Measurements from ENCODE around the gene S100A10. TPM values are rescaled to one million over a fixed set of nuclear protein-coding genes. Genes with fewer than 3 reads are reported as not detected.

The S100A10 gene
- total RNA-seq, 2 experiments from 2014 or later = 159 to 170 TPM

DNA sequence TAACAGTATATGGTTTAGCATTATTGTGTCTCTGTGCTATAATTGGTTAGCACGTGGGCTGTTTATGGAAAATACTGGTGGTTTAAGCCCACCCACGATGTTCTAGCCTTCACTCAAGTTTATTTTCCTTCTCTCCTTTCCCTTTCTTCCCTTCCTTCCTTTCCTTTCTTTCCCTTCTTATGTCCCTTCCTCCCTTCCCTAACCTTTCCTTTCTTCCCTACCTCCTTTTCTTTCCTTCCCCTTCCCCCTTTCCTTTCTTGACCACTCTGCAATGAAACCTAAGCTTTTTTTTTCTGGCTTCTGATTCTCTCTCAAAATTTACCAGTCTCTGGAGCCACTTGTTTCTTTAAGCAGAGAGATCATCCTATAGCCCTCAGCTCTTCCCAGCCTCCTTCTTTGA is 13.4 kb upstream of the S100A10 start:
- Mint-ChIP-seq H3K9me3 (no peaks in the 10 kb centered on the region), H3K27me3 (ENCODE audit: low read depth) (peaks cover 3% of the 10 kb centered on the region), H3K27ac (no peak overlapping the region), H3K4me3 (no peak overlapping the region), H3K36me3 (ENCODE audit: low read depth) (no peaks in the 10 kb centered on the region), H3K4me1 (ENCODE audit: low read depth) (no peaks in the 10 kb centered on the region)
- no peak for DNase-seq
- intact Hi-C loops (cut with micrococcal nuclease) = no loop called here
- CTCF ChIA-PET = interaction anchor here (0.7 to 1.1 kb wide), 2 partner anchors 39 to 55 kb away, joined by 3 to 4 read pairs; no protein-coding TSS in a partner anchor

- H3K27me3 Mint-ChIP-seq (ENCODE audit: low read depth) = peaks cover 2% of the 10 kb centered on the region
- no peaks in the 10 kb centered on the region for H3K36me3 Mint-ChIP-seq (ENCODE audit: low read depth)
- CTCF ChIA-PET = interaction anchor here (0.9 to 8.2 kb wide), 5 partner anchors 8 to 72 kb away, joined by 3 to 206 read pairs (median 5); no protein-coding TSS in a partner anchor
- DNase-seq = no peak
- intact Hi-C loops (cut with micrococcal nuclease) = no loop called here
- no peak overlapping the region for H3K27ac Mint-ChIP-seq
- no peak overlapping the region for H3K4me3 Mint-ChIP-seq
- no peaks in the 10 kb centered on the region for H3K9me3 Mint-ChIP-seq
- H3K4me1 Mint-ChIP-seq (ENCODE audit: low read depth) = peaks cover 1% of the 10 kb centered on the region
These were observed 11.8 kb upstream of the S100A10 start for GRCh38 chr1:152005360-152005912.

DNA sequence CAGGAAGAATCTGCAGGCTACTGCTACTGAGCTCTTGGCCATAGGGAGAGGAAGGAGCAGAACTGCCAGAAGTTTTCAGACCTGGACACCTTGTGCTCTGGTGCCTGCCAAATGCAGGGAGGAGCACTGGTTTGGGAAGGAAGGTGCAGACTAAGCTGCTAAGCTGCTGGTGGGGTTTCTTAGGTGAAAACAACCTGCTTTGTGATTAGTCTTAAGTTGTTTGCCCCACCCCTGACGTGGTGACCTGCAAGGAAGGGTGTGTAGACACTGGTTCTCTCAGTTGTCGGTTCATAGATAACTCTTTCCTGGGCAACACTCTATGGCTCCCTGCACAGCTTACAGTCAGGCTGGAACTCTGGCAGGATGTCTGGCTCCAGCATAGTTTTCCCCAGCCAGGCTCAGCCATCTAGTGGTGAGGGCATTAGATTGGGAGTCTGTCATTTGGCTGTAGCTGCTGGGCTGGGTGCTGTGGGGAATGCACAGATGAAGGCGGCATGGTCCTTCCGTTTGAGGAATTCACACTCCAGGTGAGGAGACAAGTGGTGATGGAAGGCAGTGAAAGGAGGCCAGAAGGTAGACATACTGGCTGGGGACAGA is 10.3 kb upstream of the S100A10 start:
- no peak overlapping the region for H3K27ac Mint-ChIP-seq
- CTCF ChIA-PET = interaction anchor here (0.9 to 11.0 kb wide), 12 partner anchors 10 to 167 kb away, joined by 3 to 233 read pairs (median 6); no protein-coding TSS in a partner anchor

DNA sequence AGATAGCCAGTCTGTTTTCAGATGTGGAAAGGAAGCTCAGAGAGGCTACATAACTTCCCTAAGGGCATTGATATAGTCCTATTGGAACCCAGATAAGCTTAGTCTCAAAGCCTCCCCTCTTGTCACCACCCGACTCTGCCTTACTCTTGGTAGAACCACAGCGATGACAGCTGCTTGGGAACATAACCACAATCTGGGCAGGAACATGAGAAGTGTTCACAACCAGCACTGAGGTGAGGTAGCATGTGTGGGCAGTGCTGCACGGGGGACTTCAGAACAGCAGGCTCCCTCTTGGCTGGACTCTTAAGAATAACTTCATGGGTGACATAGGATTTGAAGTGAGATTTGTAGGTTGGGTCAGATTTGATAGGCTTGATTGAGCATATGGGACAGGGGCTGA is 9.3 kb upstream of the S100A10 start:
- no peak for DNase-seq
- H3K27me3 Mint-ChIP-seq (ENCODE audit: low read depth) = peaks cover 2% of the 10 kb centered on the region
- intact Hi-C loops (cut with micrococcal nuclease) = no loop called here
- no peak overlapping the region for H3K4me3 Mint-ChIP-seq
- peaks cover 1% of the 10 kb centered on the region for H3K4me1 Mint-ChIP-seq (ENCODE audit: low read depth)
- H3K9me3 Mint-ChIP-seq = no peaks in the 10 kb centered on the region
- H3K36me3 Mint-ChIP-seq (ENCODE audit: low read depth) = no peaks in the 10 kb centered on the region
- no peak overlapping the region for H3K27ac Mint-ChIP-seq
- CTCF ChIA-PET = interaction anchor here (0.6 to 11.0 kb wide), 18 partner anchors 7 to 456 kb away, joined by 3 to 233 read pairs (median 4); no protein-coding TSS in a partner anchor

More for the DNA sequence above, 10.3 kb upstream of the S100A10 start:
- DNase-seq = no peak
- H3K9me3 Mint-ChIP-seq = no peaks in the 10 kb centered on the region
- peaks cover 2% of the 10 kb centered on the region for H3K27me3 Mint-ChIP-seq (ENCODE audit: low read depth)
- no peaks in the 10 kb centered on the region for H3K36me3 Mint-ChIP-seq (ENCODE audit: low read depth)
- H3K4me1 Mint-ChIP-seq (ENCODE audit: low read depth) = peaks cover 1% of the 10 kb centered on the region
- intact Hi-C loops (cut with micrococcal nuclease) = no loop called here
- H3K4me3 Mint-ChIP-seq = no peak overlapping the region

DNA sequence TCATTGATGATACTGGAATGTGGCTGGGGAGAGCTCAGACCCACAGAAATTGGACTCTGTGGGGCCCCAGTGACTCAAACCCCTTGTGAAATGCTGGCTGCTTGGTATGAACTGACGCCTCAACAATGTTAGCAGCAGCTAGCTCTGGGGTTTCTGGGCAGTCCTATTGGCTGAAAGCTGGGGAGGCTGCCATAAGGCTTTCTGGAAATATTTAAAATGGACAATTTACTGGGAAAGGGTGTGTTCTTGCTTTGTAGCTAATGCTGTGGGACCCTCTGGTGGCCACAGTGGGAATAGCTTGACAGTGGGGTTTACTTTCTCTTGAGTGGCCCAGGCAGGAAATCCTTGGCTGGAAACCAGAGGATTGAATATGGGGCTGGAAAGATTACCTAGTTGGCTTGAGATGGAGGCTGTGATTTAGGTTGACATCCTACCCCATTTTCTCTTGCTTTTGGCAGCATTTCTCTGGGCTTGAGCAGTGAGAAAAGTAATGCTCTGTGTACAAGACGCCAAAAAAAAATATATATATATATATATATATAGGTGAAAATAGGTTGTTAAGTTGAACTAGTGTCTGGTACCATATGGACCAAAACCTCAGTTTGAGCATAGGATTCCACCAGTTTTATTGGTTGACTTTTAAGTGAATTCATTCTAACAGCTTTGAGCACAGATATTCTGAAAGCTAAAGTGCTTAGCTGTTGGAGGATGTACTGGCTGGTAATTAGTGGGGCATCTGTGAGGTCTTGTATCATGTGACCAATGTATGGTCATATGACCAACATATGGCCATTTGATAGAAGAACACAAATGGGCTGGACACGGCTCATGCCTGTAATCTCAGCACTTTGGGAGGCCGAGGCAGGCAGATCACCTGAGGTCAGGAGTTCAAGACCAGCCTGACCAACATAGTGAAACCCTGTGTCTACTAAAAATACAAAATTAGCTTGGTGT is 8.2 kb upstream of the S100A10 start:
- no peaks in the 10 kb centered on the region for H3K36me3 Mint-ChIP-seq (ENCODE audit: low read depth)
- peak; percentile 89 for DNase-seq
- CTCF ChIA-PET = interaction anchor here (0.5 to 11.0 kb wide), 38 partner anchors 8 to 1049 kb away, joined by 3 to 233 read pairs (median 5); no protein-coding TSS in a partner anchor
- no peak overlapping the region for H3K27ac Mint-ChIP-seq
- peaks cover 1% of the 10 kb centered on the region for H3K4me1 Mint-ChIP-seq (ENCODE audit: low read depth)
- intact Hi-C loops (cut with micrococcal nuclease) = no loop called here
- no peak overlapping the region for H3K4me3 Mint-ChIP-seq
- peaks cover 2% of the 10 kb centered on the region for H3K27me3 Mint-ChIP-seq (ENCODE audit: low read depth)
- H3K9me3 Mint-ChIP-seq = no peaks in the 10 kb centered on the region

DNA sequence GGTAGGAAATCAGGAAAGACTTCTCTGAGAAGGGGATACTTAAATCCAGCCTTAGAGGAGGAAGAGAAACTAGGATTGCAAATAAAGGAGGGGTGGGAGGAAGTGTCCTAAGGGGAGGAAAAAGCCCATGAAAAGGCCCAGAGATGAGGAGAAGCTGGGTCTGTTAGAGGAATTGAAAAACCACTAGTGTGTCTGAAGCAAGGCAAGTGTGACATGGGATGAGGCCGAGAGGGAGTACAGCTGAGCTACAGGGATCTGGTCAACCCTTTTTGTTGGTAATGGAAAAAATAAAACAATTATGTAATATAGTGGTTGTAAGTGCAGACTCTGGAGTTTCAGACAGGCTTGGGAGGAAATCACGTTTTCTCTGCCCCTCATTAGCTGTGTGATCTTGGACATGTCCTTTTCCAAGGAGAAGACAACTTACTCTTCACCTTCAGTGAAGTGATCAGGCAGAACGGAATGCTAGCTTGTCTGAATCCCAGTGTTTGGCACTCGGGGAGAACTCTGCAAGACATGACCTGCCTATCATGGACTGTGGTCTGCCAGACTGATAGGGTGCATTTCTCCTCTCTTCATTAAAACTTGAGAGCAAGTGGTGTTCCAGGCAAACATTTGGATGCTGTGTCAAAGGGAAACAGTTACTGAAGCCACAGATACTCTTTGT is 7.4 kb upstream of the S100A10 start:
- H3K27ac Mint-ChIP-seq = no peak overlapping the region
- no peak overlapping the region for H3K4me3 Mint-ChIP-seq
- H3K9me3 Mint-ChIP-seq = no peaks in the 10 kb centered on the region
- intact Hi-C loops (cut with micrococcal nuclease) = no loop called here
- DNase-seq = no peak
- peaks cover 1% of the 10 kb centered on the region for H3K4me1 Mint-ChIP-seq (ENCODE audit: low read depth)
- H3K36me3 Mint-ChIP-seq (ENCODE audit: low read depth) = no peaks in the 10 kb centered on the region
- peaks cover 2% of the 10 kb centered on the region for H3K27me3 Mint-ChIP-seq (ENCODE audit: low read depth)
- CTCF ChIA-PET = interaction anchor here (0.5 to 11.0 kb wide), 34 partner anchors 9 to 184 kb away, joined by 3 to 233 read pairs (median 6); partner anchors contain the start of gene THEM4

DNA sequence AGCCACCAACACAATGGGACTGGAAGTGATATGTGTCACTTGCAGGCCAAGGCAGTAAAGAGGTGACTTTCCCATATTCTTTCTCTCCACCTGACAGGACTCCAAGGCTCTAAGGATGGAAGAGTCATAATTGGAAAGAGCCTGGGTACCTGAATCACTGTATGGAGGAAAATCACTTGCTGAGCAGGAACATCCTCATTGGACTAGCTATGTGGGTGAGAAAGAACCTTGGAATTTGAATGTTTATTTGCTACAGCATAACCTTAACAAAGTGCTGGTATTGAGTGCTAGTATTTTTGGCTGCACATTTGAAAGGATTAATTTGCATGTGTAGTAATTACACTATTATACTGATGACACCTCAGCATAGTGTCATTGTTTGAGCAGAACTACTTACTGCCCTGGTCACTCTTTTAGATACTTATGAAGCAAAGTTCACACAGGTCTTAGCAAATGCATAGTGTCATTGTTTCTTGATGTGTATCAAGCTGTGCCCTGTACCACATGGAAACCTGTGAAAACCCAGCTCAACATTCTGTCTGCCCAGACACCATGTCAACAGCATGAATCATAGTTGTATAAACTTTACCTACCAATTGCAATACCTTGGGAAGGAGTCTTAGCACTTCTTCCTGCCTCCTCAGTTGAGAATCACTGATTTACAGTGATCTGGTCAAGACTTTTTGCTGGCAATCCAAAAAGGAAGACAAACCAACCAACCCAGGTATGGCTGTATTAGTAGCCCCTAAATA is 5.1 kb upstream of the S100A10 start:
- intact Hi-C loops (cut with micrococcal nuclease) = no loop called here
- H3K27me3 Mint-ChIP-seq (ENCODE audit: low read depth) = no peaks in the 10 kb centered on the region
- H3K9me3 Mint-ChIP-seq = no peaks in the 10 kb centered on the region
- CTCF ChIA-PET = interaction anchor here (0.5 to 11.0 kb wide), 15 partner anchors 10 to 419 kb away, joined by 3 to 233 read pairs (median 5); no protein-coding TSS in a partner anchor
- H3K4me3 Mint-ChIP-seq = no peak overlapping the region
- no peak for DNase-seq
- peaks cover 8% of the 10 kb centered on the region for H3K4me1 Mint-ChIP-seq (ENCODE audit: low read depth)
- H3K36me3 Mint-ChIP-seq (ENCODE audit: low read depth) = no peaks in the 10 kb centered on the region
- no peak overlapping the region for H3K27ac Mint-ChIP-seq

DNA sequence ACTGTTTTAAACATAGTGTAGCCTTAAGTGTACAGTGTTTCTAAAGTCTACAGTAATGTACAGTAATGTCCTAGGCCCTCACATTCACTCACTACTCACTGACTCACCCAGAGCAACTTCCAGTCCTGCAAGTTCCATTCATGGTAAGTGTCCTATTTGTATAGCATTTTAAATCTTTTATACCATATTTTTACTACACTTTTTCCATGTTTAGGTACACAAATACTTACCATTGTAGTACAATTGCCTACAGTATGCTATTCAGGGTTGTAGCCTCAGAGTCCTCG is 3.6 kb upstream of the S100A10 start:
- peaks cover 16% of the 10 kb centered on the region for H3K4me1 Mint-ChIP-seq (ENCODE audit: low read depth)
- intact Hi-C loops (cut with micrococcal nuclease) = loop anchor here (1.0 kb wide), 3 partner anchors 29 to 108 kb away; no protein-coding TSS in a partner anchor
- H3K27me3 Mint-ChIP-seq (ENCODE audit: low read depth) = no peaks in the 10 kb centered on the region
- H3K27ac Mint-ChIP-seq = no peak overlapping the region
- no peak overlapping the region for H3K4me3 Mint-ChIP-seq
- CTCF ChIA-PET = interaction anchor here (1.5 to 11.0 kb wide), 3 partner anchors 28 to 63 kb away, joined by 5 to 233 read pairs (median 206); no protein-coding TSS in a partner anchor
- H3K36me3 Mint-ChIP-seq (ENCODE audit: low read depth) = no peaks in the 10 kb centered on the region
- DNase-seq = no peak
- no peaks in the 10 kb centered on the region for H3K9me3 Mint-ChIP-seq

GRCh38 chr1:151995774-151996173 is 2.1 kb upstream of the S100A10 start:
- Mint-ChIP-seq H3K4me3 (no peak overlapping the region), H3K9me3 (no peaks in the 10 kb centered on the region), H3K27me3 (ENCODE audit: low read depth) (no peaks in the 10 kb centered on the region), H3K36me3 (ENCODE audit: low read depth) (peaks cover 1% of the 10 kb centered on the region), H3K27ac (no peak overlapping the region), H3K4me1 (ENCODE audit: low read depth) (peaks cover 27% of the 10 kb centered on the region)
- CTCF ChIA-PET = interaction anchor here (0.6 to 11.0 kb wide), 11 partner anchors 8 to 1700 kb away, joined by 3 to 233 read pairs (median 4); no protein-coding TSS in a partner anchor
- intact Hi-C loops (cut with micrococcal nuclease) = no loop called here
- no peak for DNase-seq

- peaks cover 33% of the 10 kb centered on the region for H3K4me1 Mint-ChIP-seq (ENCODE audit: low read depth)
- H3K36me3 Mint-ChIP-seq (ENCODE audit: low read depth) = peaks cover 1% of the 10 kb centered on the region
- CTCF ChIA-PET = interaction anchor here (1.1 to 11.0 kb wide), 3 partner anchors 11 to 60 kb away, joined by 3 to 233 read pairs (median 63); no protein-coding TSS in a partner anchor
- DNase-seq = no peak
- H3K27me3 Mint-ChIP-seq (ENCODE audit: low read depth) = no peaks in the 10 kb centered on the region
- no peak overlapping the region for H3K27ac Mint-ChIP-seq
- intact Hi-C loops (cut with micrococcal nuclease) = no loop called here
- no peaks in the 10 kb centered on the region for H3K9me3 Mint-ChIP-seq
- no peak overlapping the region for H3K4me3 Mint-ChIP-seq
These were observed 1.3 kb upstream of the S100A10 start for GRCh38 chr1:151994956-151995355.

DNA sequence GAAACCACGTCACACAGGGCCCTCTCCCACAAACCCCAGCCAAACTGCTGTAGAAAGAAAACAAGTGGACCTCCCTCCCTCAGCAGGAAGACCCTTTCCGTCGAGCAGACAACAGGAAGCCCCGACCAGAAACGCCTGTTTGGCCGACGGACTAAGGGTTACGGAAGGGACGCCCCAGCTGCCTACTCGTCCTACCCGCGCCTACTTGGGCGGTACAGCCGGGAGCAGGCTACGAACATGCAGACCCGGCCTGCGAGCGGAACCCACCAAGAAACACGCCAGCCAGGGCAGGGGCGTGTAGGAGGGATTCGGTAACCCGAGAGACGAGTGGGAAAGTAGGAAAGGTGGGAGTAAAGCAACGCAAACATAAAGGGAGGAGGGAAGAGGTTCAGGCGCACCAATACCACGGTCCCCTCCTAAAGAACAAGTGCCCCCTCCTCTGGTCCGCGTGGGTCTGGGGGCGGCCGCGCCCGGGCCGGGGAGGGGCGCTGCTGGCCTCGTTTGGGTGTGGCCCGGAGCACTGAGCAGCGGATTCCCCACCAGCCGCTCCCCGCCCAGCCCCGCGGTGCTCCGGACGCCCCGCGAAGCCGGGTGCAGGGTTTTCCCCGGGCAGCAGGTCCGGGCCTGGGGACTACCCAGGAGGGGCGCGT is 450 bp downstream of the S100A10 start:
- Mint-ChIP-seq H3K27me3 (ENCODE audit: low read depth) (no peaks in the 10 kb centered on the region), H3K36me3 (ENCODE audit: low read depth) (peaks cover 1% of the 10 kb centered on the region), H3K4me3 (peak overlapping the region; percentile 94), H3K27ac (peak overlapping the region; percentile 92), H3K4me1 (ENCODE audit: low read depth) (peaks cover 50% of the 10 kb centered on the region), H3K9me3 (no peaks in the 10 kb centered on the region)
- DNase-seq = peak; percentile 38
- intact Hi-C loops (cut with micrococcal nuclease) = loop anchor here (1.0 kb wide), 2 partner anchors 9 to 20 kb away; no protein-coding TSS in a partner anchor
- CTCF ChIA-PET = interaction anchor here (0.9 to 11.0 kb wide), 3 partner anchors 17 to 59 kb away, joined by 3 to 233 read pairs (median 63); no protein-coding TSS in a partner anchor
